ENCODE results near the gene SKAP2.

The SKAP2 gene

DNA sequence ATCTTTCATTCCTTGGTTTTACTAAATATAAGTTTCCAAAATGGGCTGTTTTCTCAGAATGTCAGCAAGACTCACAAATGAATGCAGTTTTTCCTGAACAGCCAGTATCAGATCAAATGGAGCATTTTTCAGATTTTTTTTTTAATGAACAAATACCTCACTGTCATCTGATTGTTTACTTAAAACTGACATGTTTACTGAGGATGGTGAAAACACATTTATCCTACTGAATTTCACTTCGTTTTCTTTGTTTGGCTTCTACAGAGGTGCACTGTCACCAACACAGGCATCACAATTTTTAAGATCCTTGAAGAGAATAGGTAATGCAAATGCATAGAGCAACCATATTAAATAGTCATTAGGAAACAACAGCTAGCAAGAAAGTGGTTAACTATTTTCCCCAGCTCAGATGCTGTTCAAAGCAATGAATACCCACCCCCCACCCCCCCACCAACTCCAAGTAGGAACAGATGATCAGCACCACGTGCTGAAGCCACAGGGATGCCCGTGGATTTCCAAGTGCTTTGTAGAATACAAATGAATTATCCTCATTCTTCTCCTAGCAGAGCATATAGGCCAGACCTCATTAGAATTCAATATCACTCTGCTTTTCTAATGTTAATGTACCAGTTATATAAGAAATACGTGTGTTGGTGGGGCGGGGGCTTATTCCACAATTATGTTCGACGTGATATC lies 205.9 kb downstream of the SKAP2 start:
- Histone ChIP-seq H4K8ac (ENCODE audit: low read depth, low read length) (no peak overlapping the region), H3K18ac (ENCODE audit: low read length) (no peak overlapping the region), H4K12ac (ENCODE audit: low read depth, low read length) (no peak overlapping the region), H3K27me3 (ENCODE audit: insufficient read depth, low read length) (no peaks in the 10 kb centered on the region), H2BK120ac (ENCODE audit: insufficient read depth, low read length, poor library complexity) (no peak overlapping the region), H4K91ac (ENCODE audit: low read depth, low read length) (no peak overlapping the region), H2BK12ac (ENCODE audit: low read length) (no peak overlapping the region), H3K9ac (ENCODE audit: low read length) (no peak overlapping the region), H3K79me1 (ENCODE audit: low read length) (no peaks in the 10 kb centered on the region), H2AFZ (ENCODE audit: insufficient read depth, low read length, poor library complexity) (no peak overlapping the region), H3K4me3 (ENCODE audit: low read depth, low read length) (no peak overlapping the region), H3K27ac (ENCODE audit: low read depth, low read length) (no peak overlapping the region), H3K9me3 (ENCODE audit: insufficient read depth, low read depth, low read length) (no peaks in the 10 kb centered on the region), H3K79me2 (ENCODE audit: control insufficient read depth, insufficient read depth, low read length, poor library complexity) (no peaks in the 10 kb centered on the region), H3K4ac (ENCODE audit: low read depth, low read length) (no peak overlapping the region), H3K36me3 (ENCODE audit: control insufficient read depth in 1 of 2, insufficient read depth in 2 of 2, low read length in 2 of 2) (no peaks in the 10 kb centered on the region), H3K14ac (ENCODE audit: low read length) (no peak overlapping the region), H3K4me2 (ENCODE audit: low read length) (no peak overlapping the region), H2AK5ac (ENCODE audit: low read length) (no peak overlapping the region), H3K4me1 (ENCODE audit: control insufficient read depth in 1 of 2, insufficient read depth in 2 of 2, low read length in 2 of 2) (no peaks in the 10 kb centered on the region), H3K23ac (ENCODE audit: low read length) (no peak overlapping the region), H2BK5ac (ENCODE audit: low read depth, low read length, poor library complexity) (no peak overlapping the region)
- no CpG with 5 or more reads among the region's 7 CpGs for WGBS (ENCODE audit: extremely low coverage, insufficient coverage, insufficient read length)
- peak in 1 of 2 donors; percentile 76 for DNase-seq

DNA sequence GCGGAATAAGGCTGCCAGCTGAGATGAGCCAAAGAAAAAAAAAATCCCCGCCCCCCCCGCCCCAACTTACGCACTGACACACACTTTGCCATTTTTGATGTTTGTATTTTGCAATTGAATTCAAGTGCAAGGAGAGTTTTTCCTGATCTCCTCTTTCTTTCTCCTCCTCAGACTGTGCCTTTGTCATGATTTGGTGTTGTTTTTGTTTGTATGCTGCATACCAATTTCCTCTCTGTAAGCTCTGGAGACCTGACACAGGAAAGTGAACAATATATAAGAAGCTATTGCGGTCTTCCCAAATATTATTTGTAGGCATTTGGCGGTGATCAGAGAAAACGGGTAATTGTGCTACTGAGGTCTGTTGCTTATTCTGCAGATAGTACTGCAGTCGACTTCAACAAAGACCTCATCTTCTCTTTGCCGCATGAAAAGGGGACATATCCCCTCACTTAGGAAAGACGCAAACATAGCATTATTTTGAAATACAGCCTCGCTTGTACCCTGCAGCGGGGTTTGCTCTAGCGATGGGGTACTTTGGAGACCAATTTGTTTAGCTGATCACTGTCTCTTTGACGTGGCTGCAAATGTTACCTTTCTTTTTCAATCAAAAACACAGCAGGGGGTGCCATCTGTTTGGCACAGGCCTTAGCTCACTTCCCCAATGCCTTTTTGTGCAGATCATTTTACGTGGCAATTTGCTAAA lies 206.6 kb downstream of the SKAP2 start:
- H3K27me3 ChIP-seq (ENCODE audit: insufficient read depth, low read length): no peaks in the 10 kb centered on the region
- H3K9me3 ChIP-seq (ENCODE audit: insufficient read depth, low read depth, low read length): no peaks in the 10 kb centered on the region
- no peak overlapping the region for H2AK5ac ChIP-seq (ENCODE audit: low read length)
- H2BK5ac ChIP-seq (ENCODE audit: low read depth, low read length, poor library complexity): no peak overlapping the region
- no peak overlapping the region for H2BK12ac ChIP-seq (ENCODE audit: low read length)
- H3K4me2 ChIP-seq (ENCODE audit: low read length): no peak overlapping the region
- no peak overlapping the region for H3K18ac ChIP-seq (ENCODE audit: low read length)
- no peak overlapping the region for H2BK120ac ChIP-seq (ENCODE audit: insufficient read depth, low read length, poor library complexity)
- H4K91ac ChIP-seq (ENCODE audit: low read depth, low read length): no peak overlapping the region
- H3K79me2 ChIP-seq (ENCODE audit: control insufficient read depth, insufficient read depth, low read length, poor library complexity): no peaks in the 10 kb centered on the region
- H3K27ac ChIP-seq (ENCODE audit: low read depth, low read length): no peak overlapping the region
- H3K4ac ChIP-seq (ENCODE audit: low read depth, low read length): no peak overlapping the region
- no peak overlapping the region for H3K9ac ChIP-seq (ENCODE audit: low read length)
- no peak overlapping the region for H3K4me3 ChIP-seq (ENCODE audit: low read depth, low read length)
- no peak overlapping the region for H2AFZ ChIP-seq (ENCODE audit: insufficient read depth, low read length, poor library complexity)
- no peak overlapping the region for H3K23ac ChIP-seq (ENCODE audit: low read length)
- no CpG with 5 or more reads among the region's 15 CpGs for WGBS (ENCODE audit: extremely low coverage, insufficient coverage, insufficient read length)
- DNase-seq: no peak
- H3K36me3 ChIP-seq (ENCODE audit: control insufficient read depth in 1 of 2, insufficient read depth in 2 of 2, low read length in 2 of 2): no peaks in the 10 kb centered on the region
- no peak overlapping the region for H4K12ac ChIP-seq (ENCODE audit: low read depth, low read length)
- H3K4me1 ChIP-seq (ENCODE audit: control insufficient read depth in 1 of 2, insufficient read depth in 2 of 2, low read length in 2 of 2): no peaks in the 10 kb centered on the region
- no peaks in the 10 kb centered on the region for H3K79me1 ChIP-seq (ENCODE audit: low read length)
- no peak overlapping the region for H3K14ac ChIP-seq (ENCODE audit: low read length)
- H4K8ac ChIP-seq (ENCODE audit: low read depth, low read length): no peak overlapping the region

DNA sequence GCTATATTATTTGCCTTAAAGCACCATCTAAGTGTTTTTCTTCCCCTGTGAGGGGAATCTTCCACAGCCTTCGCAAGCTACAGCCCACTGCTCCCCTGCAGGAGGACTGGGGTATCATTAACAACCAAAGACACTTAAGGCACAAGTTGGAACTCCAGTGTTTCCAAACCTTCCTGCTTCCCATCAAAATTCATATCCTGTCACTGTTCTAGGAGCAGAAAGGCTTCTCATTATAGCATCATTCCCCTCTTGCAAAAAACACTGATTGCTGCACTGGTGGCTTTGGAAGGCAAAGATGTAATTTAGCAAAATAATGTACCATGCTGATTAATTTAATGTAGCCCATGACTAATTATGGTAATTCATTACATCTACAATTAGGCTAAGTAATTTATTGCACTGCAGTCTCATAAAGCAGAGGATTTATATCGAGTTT lies 207.2 kb downstream of the SKAP2 start:
- H4K12ac ChIP-seq (ENCODE audit: low read depth, low read length): no peak overlapping the region

DNA sequence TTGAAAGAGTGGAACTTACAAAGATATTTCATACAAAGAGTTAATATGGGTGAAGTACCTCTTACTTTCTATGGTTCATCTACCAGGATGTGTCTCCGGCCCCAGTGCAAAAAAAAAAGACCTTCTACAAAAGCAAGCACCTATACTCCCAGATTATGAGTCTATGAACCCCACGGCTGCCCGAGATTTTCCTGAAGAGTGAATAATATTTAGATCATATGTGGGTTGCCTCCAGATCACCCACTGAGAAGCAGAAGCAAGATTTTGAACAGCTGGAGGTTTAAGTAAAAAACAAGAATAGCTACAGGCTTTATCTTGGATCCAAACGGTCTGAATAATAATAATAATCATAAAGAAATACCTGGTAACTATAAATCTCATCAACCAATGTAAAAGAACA lies 207.7 kb downstream of the SKAP2 start:
- Histone ChIP-seq H3K9ac (ENCODE audit: low read length) (no peak overlapping the region), H3K23ac (ENCODE audit: low read length) (no peak overlapping the region), H3K27me3 (ENCODE audit: insufficient read depth, low read length) (no peaks in the 10 kb centered on the region), H3K79me1 (ENCODE audit: low read length) (no peaks in the 10 kb centered on the region), H3K14ac (ENCODE audit: low read length) (no peak overlapping the region), H2AFZ (ENCODE audit: insufficient read depth, low read length, poor library complexity) (no peak overlapping the region), H4K91ac (ENCODE audit: low read depth, low read length) (no peak overlapping the region), H2BK120ac (ENCODE audit: insufficient read depth, low read length, poor library complexity) (no peak overlapping the region), H4K8ac (ENCODE audit: low read depth, low read length) (no peak overlapping the region), H2BK12ac (ENCODE audit: low read length) (no peak overlapping the region), H2BK5ac (ENCODE audit: low read depth, low read length, poor library complexity) (no peak overlapping the region), H3K4ac (ENCODE audit: low read depth, low read length) (no peak overlapping the region), H3K4me3 (ENCODE audit: low read depth, low read length) (no peak overlapping the region), H3K9me3 (ENCODE audit: insufficient read depth, low read depth, low read length) (no peaks in the 10 kb centered on the region), H4K12ac (ENCODE audit: low read depth, low read length) (no peak overlapping the region), H3K27ac (ENCODE audit: low read depth, low read length) (no peak overlapping the region), H3K18ac (ENCODE audit: low read length) (no peak overlapping the region), H3K79me2 (ENCODE audit: control insufficient read depth, insufficient read depth, low read length, poor library complexity) (no peaks in the 10 kb centered on the region), H3K36me3 (ENCODE audit: control insufficient read depth in 1 of 2, insufficient read depth in 2 of 2, low read length in 2 of 2) (no peaks in the 10 kb centered on the region), H3K4me2 (ENCODE audit: low read length) (no peak overlapping the region), H2AK5ac (ENCODE audit: low read length) (no peak overlapping the region), H3K4me1 (ENCODE audit: control insufficient read depth in 1 of 2, insufficient read depth in 2 of 2, low read length in 2 of 2) (no peaks in the 10 kb centered on the region)
- DNase-seq: no peak
- WGBS (ENCODE audit: extremely low coverage, insufficient coverage, insufficient read length): no CpG with 5 or more reads among the region's 4 CpGs

More for the DNA sequence above, 207.2 kb downstream of the SKAP2 start:
- Histone ChIP-seq H2BK120ac (ENCODE audit: insufficient read depth, low read length, poor library complexity) (no peak overlapping the region), H2AFZ (ENCODE audit: insufficient read depth, low read length, poor library complexity) (no peak overlapping the region), H3K14ac (ENCODE audit: low read length) (no peak overlapping the region), H2AK5ac (ENCODE audit: low read length) (no peak overlapping the region), H3K4me2 (ENCODE audit: low read length) (no peak overlapping the region), H3K4me1 (ENCODE audit: control insufficient read depth in 1 of 2, insufficient read depth in 2 of 2, low read length in 2 of 2) (no peaks in the 10 kb centered on the region), H4K91ac (ENCODE audit: low read depth, low read length) (no peak overlapping the region), H3K27me3 (ENCODE audit: insufficient read depth, low read length) (no peaks in the 10 kb centered on the region), H3K79me1 (ENCODE audit: low read length) (no peaks in the 10 kb centered on the region), H3K9ac (ENCODE audit: low read length) (no peak overlapping the region), H2BK5ac (ENCODE audit: low read depth, low read length, poor library complexity) (no peak overlapping the region), H3K79me2 (ENCODE audit: control insufficient read depth, insufficient read depth, low read length, poor library complexity) (no peaks in the 10 kb centered on the region), H3K4ac (ENCODE audit: low read depth, low read length) (no peak overlapping the region), H3K23ac (ENCODE audit: low read length) (peak overlapping the region; percentile 44), H4K8ac (ENCODE audit: low read depth, low read length) (no peak overlapping the region), H2BK12ac (ENCODE audit: low read length) (no peak overlapping the region), H3K4me3 (ENCODE audit: low read depth, low read length) (no peak overlapping the region), H3K18ac (ENCODE audit: low read length) (no peak overlapping the region), H3K9me3 (ENCODE audit: insufficient read depth, low read depth, low read length) (no peaks in the 10 kb centered on the region), H3K27ac (ENCODE audit: low read depth, low read length) (no peak overlapping the region), H3K36me3 (ENCODE audit: control insufficient read depth in 1 of 2, insufficient read depth in 2 of 2, low read length in 2 of 2) (no peaks in the 10 kb centered on the region)
- no peak for DNase-seq
- no CpG with 5 or more reads among the region's 2 CpGs for WGBS (ENCODE audit: extremely low coverage, insufficient coverage, insufficient read length)
